ENCODE results near the gene CORO2A. TPM values are rescaled to one million over a fixed set of nuclear protein-coding genes. Genes with fewer than 3 reads are reported as not detected.

Gene CORO2A
- total and polyA plus RNA-seq, 7 donors, result 0.09 to 0.30 (median 0.12) TPM

- Histone ChIP-seq H3K4me1 (no peaks in the 10 kb centered on the region), H3K36me3 (ENCODE audit: insufficient read depth in 1 of 2, low read depth in 1 of 2) (peaks cover 4 to 48% of the 10 kb centered on the region in 2 donors), H3K9me3 (no peaks in the 10 kb centered on the region), H3K27me3 (ENCODE audit: insufficient read depth in 3 of 3, low read length in 2 of 3) (peaks cover 0 to 11% (median 4%) of the 10 kb centered on the region in 3 donors), H3K27ac (no peak overlapping the region), H3K4me3 (no peak overlapping the region)
- WGBS, 3 donors, result 88 to 97% (median 90%) methylated on average over 4 of the region's 4 CpGs
- no peak for ATAC-seq
- no peak for DNase-seq
- intact Hi-C loops (cut with DNase I), result no loop called here
- TF ChIP-seq CTCF (IDR thresholded peaks at IDR 0.05), result no peak
These were observed 107.4 kb downstream of the CORO2A start for GRCh38 chr9:98085058-98085457.

GRCh38 chr9:98084396-98084795 lies 108.0 kb downstream of the CORO2A start:
- H3K27ac ChIP-seq, result no peak overlapping the region
- 81 to 92% (median 82%) methylated on average over 3 of the region's 3 CpGs for WGBS, 3 donors
- intact Hi-C loops (cut with DNase I), result no loop called here
- no peak overlapping the region for H3K4me3 ChIP-seq
- ATAC-seq (no peak), DNase-seq (no peak)
- TF ChIP-seq CTCF (IDR thresholded peaks at IDR 0.05), result no peak
- peaks cover 0 to 9% (median 3%) of the 10 kb centered on the region in 3 donors for H3K27me3 ChIP-seq (ENCODE audit: insufficient read depth in 3 of 3, low read length in 2 of 3)
- H3K9me3 ChIP-seq, result no peaks in the 10 kb centered on the region
- H3K4me1 ChIP-seq, result no peaks in the 10 kb centered on the region
- peaks cover 4 to 54% of the 10 kb centered on the region in 2 donors for H3K36me3 ChIP-seq (ENCODE audit: insufficient read depth in 1 of 2, low read depth in 1 of 2)

DNA sequence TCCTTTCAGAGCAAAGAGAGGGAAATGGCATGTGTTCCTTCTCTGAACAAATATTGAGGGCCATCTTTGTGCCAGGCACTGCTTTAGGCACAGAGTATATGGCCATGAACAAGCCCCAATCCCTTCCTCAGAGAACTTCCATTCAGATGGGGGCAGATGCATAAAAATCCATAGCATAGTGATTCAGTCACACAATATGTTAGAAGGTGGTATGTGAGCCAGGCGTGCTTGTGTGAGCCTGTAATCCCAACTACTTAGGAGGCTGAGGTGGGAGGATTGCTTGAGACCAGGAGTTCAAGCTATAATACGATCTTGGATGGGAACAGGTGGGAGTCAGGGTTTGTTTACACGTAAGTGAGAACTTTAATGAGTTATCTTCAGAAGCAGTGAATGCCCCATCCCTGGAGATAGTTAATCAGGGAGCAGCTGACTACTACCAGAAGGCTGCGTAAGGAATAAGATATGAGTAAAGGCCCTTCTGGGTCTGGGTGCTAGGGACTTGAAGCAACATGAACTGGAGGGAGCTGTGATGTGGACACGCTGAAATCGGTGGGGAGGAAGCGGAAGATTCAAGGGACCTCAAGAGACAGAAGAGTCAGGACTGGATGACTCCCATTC lies 108.8 kb downstream of the CORO2A start:
- intact Hi-C loops (cut with DNase I), result no loop called here
- TF ChIP-seq CTCF (IDR thresholded peaks at IDR 0.05), result no peak
- Histone ChIP-seq H3K27ac (no peak overlapping the region), H3K27me3 (ENCODE audit: insufficient read depth in 3 of 3, low read length in 2 of 3) (peaks cover 0 to 9% (median 3%) of the 10 kb centered on the region in 3 donors), H3K36me3 (ENCODE audit: insufficient read depth in 1 of 2, low read depth in 1 of 2) (peaks cover 4 to 62% of the 10 kb centered on the region in 2 donors), H3K9me3 (no peaks in the 10 kb centered on the region), H3K4me3 (no peak overlapping the region), H3K4me1 (no peaks in the 10 kb centered on the region)
- 82 to 95% (median 89%) methylated on average over 7 of the region's 7 CpGs for whole genome bisulfite sequencing, 3 donors
- ATAC-seq (no peak), DNase-seq (no peak)

DNA sequence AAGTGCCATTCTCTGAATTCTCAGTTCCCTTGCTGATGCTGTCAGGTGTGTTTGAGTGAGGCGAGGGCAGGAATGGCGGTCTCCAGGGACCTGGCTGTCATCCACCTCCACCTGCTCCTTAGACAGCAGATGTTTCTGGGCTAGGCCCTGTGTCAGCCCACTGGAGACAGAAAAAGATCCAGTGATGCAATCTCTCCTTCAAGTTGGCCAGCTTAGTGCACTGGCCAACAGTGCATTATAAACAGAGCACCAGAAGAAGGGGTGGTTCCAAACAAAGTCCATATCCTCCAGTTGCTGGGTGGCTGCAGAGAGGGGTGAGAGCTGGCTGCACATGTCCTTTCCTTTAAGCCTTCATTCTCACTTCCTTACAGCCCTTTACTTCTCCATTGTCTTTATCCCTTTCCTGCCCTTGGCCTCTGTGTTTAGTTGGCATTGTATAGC lies 109.4 kb downstream of the CORO2A start:
- Histone ChIP-seq H3K4me1 (no peaks in the 10 kb centered on the region), H3K27me3 (ENCODE audit: insufficient read depth in 3 of 3, low read length in 2 of 3) (peaks cover 0 to 8% (median 3%) of the 10 kb centered on the region in 3 donors), H3K36me3 (ENCODE audit: insufficient read depth in 1 of 2, low read depth in 1 of 2) (peaks cover 4 to 67% of the 10 kb centered on the region in 2 donors), H3K27ac (no peak overlapping the region), H3K9me3 (no peaks in the 10 kb centered on the region), H3K4me3 (no peak overlapping the region)
- 78 to 94% (median 87%) methylated on average over 2 of the region's 2 CpGs for WGBS, 3 donors
- no peak for TF ChIP-seq CTCF (IDR thresholded peaks at IDR 0.05)
- intact Hi-C loops (cut with DNase I), result no loop called here
- ATAC-seq (peak in 3 of 4 donors; percentile 37 to 42 (median 39)), DNase-seq (no peak)
